SH-SY5Y (cell line): Measurements from ENCODE around the gene BACH2.

Experiments used
- GATA2 ChIP-seq: IDR thresholded peaks from 2 replicates; pipeline ENCODE4 v1.6.1; 2011; ENCODE audit warnings: mild to moderate bottlenecking, low read depth, low read length
- GATA3 ChIP-seq: IDR thresholded peaks from 2 replicates; pipeline ENCODE4 v1.6.1; 2011; ENCODE audit warnings: low read depth, mild to moderate bottlenecking, low read length, moderate library complexity

Gene BACH2

DNA sequence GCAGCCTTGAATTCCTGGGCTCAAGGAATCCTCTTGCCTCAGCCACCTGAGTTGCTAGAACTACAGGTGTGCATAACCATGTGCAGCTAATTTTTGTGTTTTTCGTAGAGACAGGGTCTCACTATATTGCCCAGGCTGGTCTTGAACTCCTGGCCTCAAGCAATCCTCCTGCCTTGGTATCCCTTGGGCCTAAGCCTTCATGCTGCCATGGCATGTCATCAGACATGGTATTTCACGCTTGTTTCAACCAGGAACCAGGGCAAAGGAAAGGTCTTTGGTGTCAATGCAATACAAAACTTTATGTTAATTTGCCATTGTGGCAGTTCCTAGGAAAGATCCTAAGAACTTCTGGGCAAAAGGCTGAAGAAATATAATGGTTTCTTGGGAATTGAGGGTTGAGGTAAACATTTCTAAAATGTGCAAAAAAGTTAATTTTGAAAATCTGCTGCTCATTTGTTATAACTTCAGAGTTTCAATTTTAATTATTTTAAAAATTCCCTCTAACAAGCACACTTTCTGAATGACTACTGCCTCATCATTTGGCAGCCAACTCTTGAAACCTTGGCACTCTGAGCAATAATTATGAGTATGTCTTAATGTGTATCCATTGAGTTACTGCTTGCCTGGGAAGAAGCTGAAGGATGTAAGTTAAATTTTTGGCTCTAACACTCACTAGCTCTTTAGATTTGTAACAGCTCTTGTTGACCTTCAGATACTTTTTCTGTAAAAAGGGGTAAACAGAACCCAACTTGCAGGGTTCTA is 248.3 kb downstream of the BACH2 start:
- TF ChIP-seq GATA3 (no peak), GATA2 (no peak)

DNA sequence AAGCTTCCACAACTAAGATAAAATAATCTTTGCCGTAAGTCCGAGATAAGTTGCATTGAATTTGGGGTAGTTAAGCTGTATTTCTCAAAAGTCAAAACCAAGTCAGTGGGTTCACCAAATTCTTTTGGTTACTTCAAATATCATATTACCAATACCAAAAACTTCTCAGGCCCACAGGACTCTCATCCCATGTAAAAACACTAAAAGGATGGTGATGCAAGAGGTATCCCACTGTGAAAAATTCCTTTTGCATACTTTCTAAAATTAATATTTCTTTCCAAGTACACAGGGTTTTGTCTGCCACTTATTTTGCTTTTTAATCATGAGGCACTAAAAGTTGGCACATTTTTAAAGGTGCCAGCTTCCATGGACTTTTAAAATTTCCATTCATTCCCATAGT is 251.1 kb downstream of the BACH2 start:
- TF ChIP-seq GATA3 (no peak), GATA2 (no peak)

DNA sequence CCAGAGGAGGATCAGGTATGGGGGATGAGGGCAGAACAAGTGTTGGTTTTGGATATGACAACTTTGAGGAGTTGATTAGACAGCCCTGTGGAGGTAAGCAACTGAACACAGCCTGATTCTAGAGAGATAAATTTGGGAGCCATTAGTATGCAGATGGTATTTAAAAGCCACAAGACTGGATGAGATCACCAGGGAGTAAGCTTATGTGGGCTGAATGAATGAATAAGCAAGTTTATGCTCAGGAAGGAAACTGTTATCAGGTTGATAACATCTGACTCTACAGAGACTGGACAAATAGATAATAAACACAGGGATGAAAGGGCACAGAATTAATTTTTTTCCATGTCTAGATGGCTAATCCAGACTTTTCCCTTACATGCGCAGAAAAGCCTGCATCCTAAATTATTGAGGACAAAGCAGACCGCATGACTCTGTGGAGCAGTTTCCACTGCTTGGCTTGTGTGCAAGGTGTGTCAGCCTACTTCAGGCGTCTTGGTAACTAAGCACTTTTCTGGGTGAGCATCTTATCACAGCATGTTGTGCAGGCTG is 251.7 kb downstream of the BACH2 start:
- TF ChIP-seq GATA3 (no peak), GATA2 (no peak)

DNA sequence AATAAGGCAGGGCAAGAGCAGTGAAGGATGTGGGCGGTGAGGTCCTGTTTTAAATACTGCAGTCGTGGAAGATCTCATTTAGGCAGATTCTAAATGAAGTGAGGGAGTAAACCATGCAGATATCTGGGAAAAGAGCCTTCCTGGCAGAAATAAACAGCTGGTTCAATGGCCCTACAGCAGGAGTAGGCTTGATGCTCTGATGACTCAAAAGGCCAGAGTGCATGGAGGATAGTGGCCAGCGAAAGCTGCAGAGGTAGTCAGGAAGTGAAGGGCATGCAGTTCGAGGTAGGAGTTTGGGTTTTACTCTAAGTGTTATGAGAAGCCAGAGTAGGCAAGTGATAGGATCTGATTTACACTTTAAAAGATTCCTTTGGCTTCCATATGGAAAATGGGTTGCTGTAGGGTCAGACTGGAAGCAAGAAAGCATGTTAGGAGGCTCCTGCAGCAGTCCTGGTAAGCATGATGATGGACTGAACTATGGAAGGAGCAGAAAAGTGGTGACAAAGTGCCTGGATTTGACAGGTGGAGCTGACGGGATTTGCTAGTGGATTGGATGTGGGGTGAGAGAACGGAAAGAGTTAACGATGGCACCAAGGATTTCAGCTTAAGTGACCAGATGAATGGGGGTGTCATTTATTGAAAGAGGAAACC is 252.3 kb downstream of the BACH2 start:
- TF ChIP-seq GATA2, result no peak
- TF ChIP-seq GATA3, result no peak

DNA sequence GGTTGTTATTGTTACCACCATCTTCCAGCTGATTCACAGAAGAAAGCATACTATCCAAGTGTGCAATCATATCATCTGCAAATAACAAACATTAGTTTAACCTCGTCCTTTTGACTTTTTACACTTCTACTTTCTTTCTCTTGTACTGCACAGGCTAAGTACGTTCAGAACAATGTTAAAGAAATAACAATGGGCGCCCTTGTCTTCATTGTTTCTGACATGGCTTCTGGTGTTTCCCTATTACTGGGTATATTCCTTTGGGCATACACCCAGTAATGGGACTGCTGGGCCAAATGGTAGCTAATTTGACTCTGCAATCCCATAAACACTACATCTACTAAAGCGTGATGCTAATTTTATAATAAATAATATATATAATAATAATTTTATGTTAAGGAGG is 255.7 kb downstream of the BACH2 start:
- TF ChIP-seq GATA3, result no peak
- no peak for TF ChIP-seq GATA2

DNA sequence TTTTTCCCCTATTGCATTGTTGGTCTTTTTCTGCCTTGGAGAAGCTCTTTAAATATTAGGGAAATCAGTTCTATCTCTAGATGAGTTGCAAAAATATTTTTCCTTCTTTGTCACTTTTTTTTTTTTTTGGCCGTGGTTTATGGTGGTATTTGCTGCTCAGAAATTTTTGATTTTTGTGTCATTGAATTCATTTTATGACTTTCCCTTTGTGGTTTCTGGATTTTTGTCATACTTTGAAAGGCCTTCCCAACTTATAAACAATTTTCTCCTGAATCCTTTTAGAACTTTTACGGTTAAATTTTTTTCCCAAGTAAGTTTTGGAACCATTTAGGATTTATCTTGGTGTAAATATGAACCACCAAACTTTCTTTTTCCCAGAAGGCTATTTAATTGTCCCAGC is 256.7 kb downstream of the BACH2 start:
- TF ChIP-seq GATA2, result no peak
- TF ChIP-seq GATA3, result no peak

DNA sequence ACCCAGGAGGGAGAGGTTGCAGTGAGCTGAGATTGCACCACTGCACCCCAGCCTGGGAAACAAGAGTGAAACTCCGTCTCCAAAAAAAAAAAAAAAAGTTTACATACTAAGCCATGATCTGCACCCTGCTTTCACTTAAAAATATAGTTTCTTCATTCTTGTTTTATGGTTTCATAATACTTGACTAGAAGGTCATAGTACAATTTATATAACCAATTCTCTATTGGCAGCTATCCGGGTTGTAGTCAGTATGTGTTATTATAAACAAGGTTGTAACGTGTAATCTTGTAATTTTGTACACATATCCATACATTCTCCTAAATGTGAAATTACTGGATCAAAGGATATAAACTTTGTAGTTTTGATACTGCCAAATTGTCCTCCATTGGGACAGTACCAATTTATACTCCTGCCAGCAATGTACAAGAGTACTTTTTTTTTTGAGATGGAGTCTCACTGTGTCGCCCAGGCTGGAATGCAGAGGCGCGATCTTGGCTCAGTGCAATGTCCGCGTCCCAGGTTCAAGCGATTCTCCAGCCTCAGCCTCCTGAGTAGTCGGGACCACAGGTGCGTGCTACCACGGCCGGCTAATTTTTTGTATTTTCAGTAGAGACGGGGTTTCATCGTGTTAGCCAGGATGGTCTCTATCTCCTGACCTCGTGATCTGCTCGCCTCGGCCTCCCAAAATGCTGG is 257.5 kb downstream of the BACH2 start:
- no peak for TF ChIP-seq GATA2
- TF ChIP-seq GATA3, result no peak

DNA sequence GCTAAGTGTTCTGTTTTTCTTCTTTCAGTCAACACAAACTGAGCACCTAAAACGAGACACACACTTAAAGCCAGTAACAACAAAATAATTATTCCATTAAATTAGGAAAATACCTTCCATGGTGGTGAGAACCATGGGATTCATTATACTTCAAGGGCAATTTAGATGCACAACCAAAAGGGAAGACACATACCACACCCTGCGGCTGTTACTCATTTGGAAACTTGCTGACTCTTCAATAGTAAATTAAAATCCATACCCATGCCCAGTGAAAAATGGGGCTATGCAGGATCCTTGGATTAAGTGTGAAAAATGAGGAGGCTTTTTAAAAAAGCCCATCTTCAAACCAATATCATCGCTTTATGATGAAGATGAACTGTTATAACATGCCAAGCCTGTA is 259.7 kb downstream of the BACH2 start:
- TF ChIP-seq GATA2 (no peak), GATA3 (no peak)

DNA sequence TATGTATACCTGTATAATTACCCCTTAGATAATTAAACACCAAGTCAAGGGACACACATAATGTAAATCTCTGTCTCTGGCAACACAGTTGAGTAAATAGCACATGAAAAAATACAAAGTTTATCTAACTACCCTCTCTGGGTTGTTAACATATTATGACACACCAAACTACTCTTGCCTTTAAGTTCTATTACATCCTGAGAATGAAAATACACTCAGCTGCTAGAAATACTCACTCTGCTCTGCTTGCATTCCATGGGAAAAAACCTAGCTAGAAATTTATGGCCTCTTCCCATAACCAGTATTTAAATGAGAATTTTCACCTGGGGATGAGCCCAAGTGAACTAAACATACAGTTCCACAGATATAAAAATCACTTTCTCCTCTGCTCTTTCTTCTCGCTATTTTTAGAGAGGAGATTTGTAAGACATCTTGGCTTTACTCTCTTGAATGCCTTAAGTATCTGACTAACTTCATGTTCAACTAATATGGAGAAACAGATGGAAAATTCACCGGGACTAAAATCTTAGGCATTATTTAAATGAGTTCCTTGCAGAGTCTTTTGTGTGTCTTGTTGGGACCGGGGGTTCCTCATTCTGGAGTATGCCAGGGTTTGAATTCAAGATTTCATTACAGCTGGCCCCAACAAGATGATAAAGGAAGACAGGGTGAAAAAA is 261.5 kb downstream of the BACH2 start:
- TF ChIP-seq GATA2 (no peak), GATA3 (no peak)

DNA sequence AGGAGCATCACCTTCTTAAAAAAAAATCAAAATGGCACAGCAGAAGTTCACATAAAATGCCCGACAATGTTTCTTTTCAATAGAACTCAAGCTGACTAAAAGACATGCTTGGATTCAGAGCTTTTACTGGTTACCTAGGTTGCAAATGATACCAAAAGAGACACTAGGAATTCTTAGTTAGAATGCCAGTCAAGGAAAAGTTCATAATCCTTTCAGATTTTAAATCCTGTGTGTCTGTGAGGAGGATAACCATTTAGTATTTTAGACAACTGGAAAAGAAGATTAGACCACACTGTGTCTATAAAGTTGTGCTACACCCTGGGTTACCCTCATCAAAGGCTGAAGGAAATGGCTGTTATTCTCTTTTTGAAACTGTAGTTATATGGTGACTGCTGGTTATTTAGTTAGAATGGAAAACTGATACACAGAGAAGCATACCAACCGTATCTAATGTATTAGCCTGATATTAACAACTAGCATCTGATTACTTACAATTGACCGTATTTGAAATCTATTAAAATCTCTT is 262.8 kb downstream of the BACH2 start:
- TF ChIP-seq GATA3, result no peak
- TF ChIP-seq GATA2, result no peak

DNA sequence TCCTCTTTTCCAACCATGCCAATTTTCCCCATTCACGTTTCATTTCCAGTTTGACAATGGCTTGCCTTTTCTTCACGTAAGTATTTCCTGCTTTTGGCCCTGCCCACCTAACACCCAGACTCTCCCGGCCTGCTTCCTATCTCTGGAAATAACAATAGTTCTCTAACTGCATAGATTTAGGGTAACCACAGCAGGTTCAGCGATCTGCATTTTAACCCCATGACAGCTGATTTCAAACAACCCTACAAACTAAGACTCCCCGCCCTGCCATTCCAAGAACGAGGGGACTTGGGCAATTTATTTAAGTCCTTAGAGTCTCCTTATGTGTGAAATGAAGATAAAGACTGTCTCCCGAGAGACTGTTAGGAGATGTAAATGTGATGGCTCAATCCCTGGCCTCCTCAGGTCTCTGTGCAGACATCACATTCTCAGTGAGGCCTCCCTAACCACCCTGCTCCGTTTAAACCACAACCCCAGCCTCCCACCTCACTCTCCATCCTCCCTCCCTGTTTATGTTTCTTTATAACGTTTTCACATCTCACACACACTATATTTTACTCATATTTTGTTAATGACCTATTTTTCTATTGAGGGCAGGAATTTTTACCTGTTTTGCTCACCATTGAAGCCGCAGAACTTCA is 267.5 kb downstream of the BACH2 start:
- TF ChIP-seq GATA3 (no peak), GATA2 (no peak)

DNA sequence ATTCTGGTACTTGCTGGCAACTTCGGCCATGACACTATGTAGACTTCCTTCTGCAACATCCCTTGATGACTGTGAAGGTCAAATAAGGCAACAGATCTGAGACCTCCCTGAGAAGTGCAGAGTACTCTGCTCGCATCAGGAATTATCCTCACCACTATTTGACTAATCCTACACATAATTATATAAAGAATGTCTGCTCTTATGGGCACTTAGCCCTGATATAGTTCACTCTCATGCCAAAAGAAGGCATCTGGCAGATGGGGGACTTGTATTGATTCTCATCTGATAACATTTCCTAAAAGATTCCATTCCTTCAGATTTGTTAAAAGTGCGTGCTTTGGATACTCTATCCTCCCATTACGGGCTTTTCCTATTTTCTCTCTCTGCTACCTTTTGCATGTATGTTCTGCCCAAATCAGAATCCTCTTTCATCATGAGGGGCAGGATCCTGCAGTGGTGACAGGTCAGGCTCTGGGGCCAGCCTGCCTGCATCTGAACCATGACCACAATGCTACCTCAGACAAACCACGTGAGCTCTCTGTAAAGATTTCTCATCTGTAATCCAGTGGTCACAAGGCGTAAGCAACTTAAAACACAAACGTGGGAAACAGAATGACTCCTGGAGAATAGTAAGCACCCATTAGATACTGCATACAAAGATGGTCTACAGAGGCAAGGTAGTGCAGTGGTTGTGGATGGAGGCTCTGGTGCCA is 268.4 kb downstream of the BACH2 start:
- TF ChIP-seq GATA3 (no peak), GATA2 (no peak)

DNA sequence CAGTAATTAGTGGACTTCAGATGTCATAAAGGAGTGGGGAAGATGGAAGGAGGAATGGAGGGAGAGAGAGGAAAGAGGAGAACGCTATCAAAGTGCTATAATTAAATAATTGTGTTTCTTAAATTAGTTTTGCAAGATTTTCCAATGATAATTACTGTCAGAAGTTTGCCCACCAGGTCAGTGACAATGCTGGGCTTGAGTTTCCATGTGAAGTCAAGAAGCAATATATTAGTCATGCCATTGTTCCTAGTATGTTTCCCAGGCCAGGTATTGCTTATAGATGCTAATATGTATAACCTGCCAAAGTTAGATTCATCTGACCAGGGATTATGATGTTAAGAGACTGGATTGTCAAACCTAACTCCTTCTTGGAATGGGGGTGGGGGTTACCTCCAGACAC is 270.4 kb downstream of the BACH2 start:
- TF ChIP-seq GATA2 (no peak), GATA3 (no peak)
